ENCODE results near the gene CHD1. TPM values are rescaled to one million over a fixed set of nuclear protein-coding genes. Genes with fewer than 3 reads are reported as not detected.

The CHD1 gene
- total and polyA plus RNA-seq, 2 of the 13 experiments (the other 11 are each of a cell fraction or from before 2014, with no cell fraction given), result 22.8 to 55.9 TPM

DNA sequence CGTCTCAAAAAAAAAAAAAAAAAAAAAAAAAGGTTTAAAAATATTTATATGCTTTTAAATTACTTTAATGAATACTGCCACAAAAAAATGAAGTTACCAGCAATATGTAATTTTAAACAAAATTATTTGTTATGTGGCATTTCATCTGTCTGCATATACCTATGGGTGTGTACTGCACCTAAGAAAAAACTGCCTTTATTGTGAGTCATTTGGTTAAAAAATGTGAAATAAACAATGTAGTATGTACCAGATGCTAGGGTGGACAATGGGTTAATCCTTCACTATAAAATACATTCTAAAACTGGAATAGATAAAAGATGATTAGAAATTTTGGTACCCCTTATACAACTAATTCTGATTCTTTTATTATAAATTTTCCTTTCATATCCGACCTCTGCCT, 12.3 kb downstream of the CHD1 start:
- no peak overlapping the region for H2AFZ ChIP-seq (ENCODE audit: low read length)
- intact Hi-C loops (cut with micrococcal nuclease; ENCODE audit: unreplicated experiment), result no loop called here
- H4K20me1 ChIP-seq (ENCODE audit: insufficient read depth, low read length), result peaks cover 11% of the 10 kb centered on the region; the same call in 1 of the 2 replicates
- ATAC-seq (no peak), FAIRE-seq (no peak), DNase-seq (ENCODE audit: low spot score) (no peak)
- H3K4me3 ChIP-seq (replicated peaks in 1 of 3; ENCODE audit: insufficient read depth in 1 of 3, low read depth in 2 of 3, low read length in 3 of 3), result no peak overlapping the region
- peaks cover 4 to 32% of the 10 kb centered on the region in 2 experiments for H3K36me3 ChIP-seq (replicated peaks in 1 of 2; ENCODE audit: control insufficient read depth in 1 of 2, insufficient read depth in 2 of 2, low read length in 2 of 2)
- H3K27me3 ChIP-seq (ENCODE audit: control insufficient read depth in 1 of 2, insufficient read depth in 2 of 2, low read length in 2 of 2), result no peaks in the 10 kb centered on the region
- no peak overlapping the region for H3K27ac ChIP-seq (ENCODE audit: extremely low read length, insufficient read depth, low read length)
- H3K9ac ChIP-seq (ENCODE audit: insufficient read depth, low read depth, low read length), result no peak overlapping the region
- WGBS (ENCODE audit: low lambda C conversion rate), result 78% methylated on average over 2 of the region's 2 CpGs
- ChIA-PET POLR2A (no interaction called here), CTCF (ENCODE audit: low intra/inter-chr PET ratio, low total read pairs) (no interaction called here)
- H3K9me3 ChIP-seq (ENCODE audit: low read length), result no peaks in the 10 kb centered on the region
- in situ Hi-C loops (cut with HindIII; ENCODE audit: extremely low pct_ligation_motif_present, low pct_unique_long_range_greater_than_20kb), result no loop called here
- H3K79me2 ChIP-seq (ENCODE audit: insufficient read depth, low read length), result peaks cover 94% of the 10 kb centered on the region
- BruUV-seq (replicated peaks), result TSS peak; percentile 10
- H3K4me1 ChIP-seq (ENCODE audit: insufficient read depth, low read length), result no peaks in the 10 kb centered on the region
- H3K4me2 ChIP-seq (ENCODE audit: low read depth, low read length), result no peak overlapping the region
- TF ChIP-seq FOXP1 (IDR thresholded peaks at IDR 0.05), result no peak
- no peak for TF ChIP-seq FOXP1 (CRISPR knock-in tag; IDR thresholded peaks at IDR 0.05)
- no peak for TF ChIP-seq U2AF2 (IDR thresholded peaks at IDR 0.05; ENCODE audit: low read depth, low read length)
- no peak for TF ChIP-seq ATAD3A (CRISPR knock-in tag; IDR thresholded peaks at IDR 0.05)
- no peak for TF ChIP-seq ZNF33A (CRISPR knock-in tag; IDR thresholded peaks at IDR 0.05; ENCODE audit: borderline replicate concordance)
- no peak for TF ChIP-seq RERE (CRISPR knock-in tag; IDR thresholded peaks at IDR 0.05; ENCODE audit: low read depth)
- no peak for TF ChIP-seq SUZ12 (IDR thresholded peaks at IDR 0.05; ENCODE audit: low read depth, low read length)
- TF ChIP-seq KAT7 (CRISPR knock-in tag; IDR thresholded peaks at IDR 0.05; ENCODE audit: borderline replicate concordance), result no peak
- TF ChIP-seq ZNF547 (CRISPR knock-in tag; IDR thresholded peaks at IDR 0.05), result no peak
- TF ChIP-seq KAT2B (IDR thresholded peaks at IDR 0.05; ENCODE audit: borderline replicate concordance, low read depth, low read length), result no peak
- no peak for TF ChIP-seq ARHGAP35 (CRISPR knock-in tag; IDR thresholded peaks at IDR 0.05; ENCODE audit: borderline replicate concordance)
- no peak for TF ChIP-seq ATF5 (CRISPR knock-in tag; IDR thresholded peaks at IDR 0.05; ENCODE audit: low read depth)
- TF ChIP-seq, protein P1, sequence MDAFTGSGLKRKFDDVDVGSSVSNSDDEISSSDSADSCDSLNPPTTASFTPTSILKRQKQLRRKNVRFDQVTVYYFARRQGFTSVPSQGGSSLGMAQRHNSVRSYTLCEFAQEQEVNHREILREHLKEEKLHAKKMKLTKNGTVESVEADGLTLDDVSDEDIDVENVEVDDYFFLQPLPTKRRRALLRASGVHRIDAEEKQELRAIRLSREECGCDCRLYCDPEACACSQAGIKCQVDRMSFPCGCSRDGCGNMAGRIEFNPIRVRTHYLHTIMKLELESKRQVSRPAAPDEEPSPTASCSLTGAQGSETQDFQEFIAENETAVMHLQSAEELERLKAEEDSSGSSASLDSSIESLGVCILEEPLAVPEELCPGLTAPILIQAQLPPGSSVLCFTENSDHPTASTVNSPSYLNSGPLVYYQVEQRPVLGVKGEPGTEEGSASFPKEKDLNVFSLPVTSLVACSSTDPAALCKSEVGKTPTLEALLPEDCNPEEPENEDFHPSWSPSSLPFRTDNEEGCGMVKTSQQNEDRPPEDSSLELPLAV (CRISPR knock-in tag; conservative IDR thresholded peaks at IDR 0.05; ENCODE audit: low read depth), result no peak
- no peak for TF ChIP-seq ZBTB1 (CRISPR knock-in tag; IDR thresholded peaks at IDR 0.05; ENCODE audit: borderline replicate concordance)
- TF ChIP-seq, protein P2, sequence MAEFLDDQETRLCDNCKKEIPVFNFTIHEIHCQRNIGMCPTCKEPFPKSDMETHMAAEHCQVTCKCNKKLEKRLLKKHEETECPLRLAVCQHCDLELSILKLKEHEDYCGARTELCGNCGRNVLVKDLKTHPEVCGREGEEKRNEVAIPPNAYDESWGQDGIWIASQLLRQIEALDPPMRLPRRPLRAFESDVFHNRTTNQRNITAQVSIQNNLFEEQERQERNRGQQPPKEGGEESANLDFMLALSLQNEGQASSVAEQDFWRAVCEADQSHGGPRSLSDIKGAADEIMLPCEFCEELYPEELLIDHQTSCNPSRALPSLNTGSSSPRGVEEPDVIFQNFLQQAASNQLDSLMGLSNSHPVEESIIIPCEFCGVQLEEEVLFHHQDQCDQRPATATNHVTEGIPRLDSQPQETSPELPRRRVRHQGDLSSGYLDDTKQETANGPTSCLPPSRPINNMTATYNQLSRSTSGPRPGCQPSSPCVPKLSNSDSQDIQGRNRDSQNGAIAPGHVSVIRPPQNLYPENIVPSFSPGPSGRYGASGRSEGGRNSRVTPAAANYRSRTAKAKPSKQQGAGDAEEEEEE (CRISPR knock-in tag; IDR thresholded peaks at IDR 0.05; ENCODE audit: borderline replicate concordance), result no peak
- no peak for TF ChIP-seq HDAC1 (CRISPR knock-in tag; IDR thresholded peaks at IDR 0.05)

Data from HepG2 (cell line).